Measurements from ENCODE around the gene RAD23A. TPM values are rescaled to one million over a fixed set of nuclear protein-coding genes. Genes with fewer than 3 reads are reported as not detected.

Gene RAD23A
- total and polyA plus RNA-seq, 9 of the 15 experiments (the other 6 are each of a cell fraction or from before 2014, with no cell fraction given) = 9.5 to 181 (median 101) TPM

DNA sequence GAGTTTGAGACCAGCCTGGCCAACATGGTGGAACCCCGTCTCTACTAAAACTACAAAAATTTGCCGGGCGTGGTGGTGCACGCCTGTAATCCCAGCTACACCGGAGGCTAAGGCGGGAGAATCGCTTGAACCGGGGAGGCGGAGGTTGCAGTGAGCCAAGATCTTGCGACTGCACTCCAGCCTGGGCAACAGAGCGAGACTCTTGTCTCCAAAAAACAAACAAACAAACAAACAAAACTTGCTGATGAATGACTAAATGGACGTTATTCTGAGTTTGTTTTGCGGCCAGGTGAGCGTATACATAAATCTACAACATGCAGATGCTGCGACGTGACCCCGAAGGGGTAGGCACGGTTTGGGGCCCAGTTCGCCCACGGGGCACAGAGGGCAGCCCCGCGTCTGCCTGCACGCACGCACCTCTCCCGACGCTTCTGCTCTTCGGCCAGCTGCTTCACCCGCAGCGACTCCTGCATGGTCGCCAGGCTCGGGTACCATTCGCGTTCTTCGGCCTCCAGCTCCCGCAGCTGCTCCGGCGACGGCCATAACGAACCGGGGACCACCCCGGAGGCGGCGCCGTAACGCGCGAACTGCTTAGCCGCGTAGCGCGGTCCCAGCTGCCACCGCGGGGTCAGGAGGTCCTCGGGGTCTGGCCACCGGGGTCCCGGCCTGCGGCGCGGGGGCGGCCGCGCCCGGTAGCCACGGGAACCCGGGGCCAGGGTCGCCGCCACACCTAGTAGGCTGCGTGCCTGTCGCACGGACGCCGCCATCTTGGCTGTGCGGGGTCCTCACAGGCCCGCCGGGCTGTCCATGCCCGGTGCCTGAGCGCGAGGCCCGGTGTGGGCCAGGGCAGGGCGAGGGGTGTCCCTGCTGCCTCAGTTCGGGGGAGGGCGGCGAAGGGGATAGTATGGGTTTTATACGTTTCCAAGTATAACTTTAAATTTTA lies 11.1 kb downstream of the RAD23A start, which contains the start of gene GADD45GIP1 (continued):
- TF ChIP-seq, protein P1, sequence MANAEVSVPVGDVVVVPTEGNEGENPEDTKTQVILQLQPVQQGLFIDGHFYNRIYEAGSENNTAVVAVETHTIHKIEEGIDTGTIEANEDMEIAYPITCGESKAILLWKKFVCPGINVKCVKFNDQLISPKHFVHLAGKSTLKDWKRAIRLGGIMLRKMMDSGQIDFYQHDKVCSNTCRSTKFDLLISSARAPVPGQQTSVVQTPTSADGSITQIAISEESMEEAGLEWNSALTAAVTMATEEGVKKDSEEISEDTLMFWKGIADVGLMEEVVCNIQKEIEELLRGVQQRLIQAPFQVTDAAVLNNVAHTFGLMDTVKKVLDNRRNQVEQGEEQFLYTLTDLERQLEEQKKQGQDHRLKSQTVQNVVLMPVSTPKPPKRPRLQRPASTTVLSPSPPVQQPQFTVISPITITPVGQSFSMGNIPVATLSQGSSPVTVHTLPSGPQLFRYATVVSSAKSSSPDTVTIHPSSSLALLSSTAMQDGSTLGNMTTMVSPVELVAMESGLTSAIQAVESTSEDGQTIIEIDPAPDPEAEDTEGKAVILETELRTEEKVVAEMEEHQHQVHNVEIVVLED (CRISPR knock-in tag; IDR thresholded peaks at IDR 0.05) = no peak
- peak; percentile 50 for TF ChIP-seq CREM (IDR thresholded peaks at IDR 0.05; ENCODE audit: low read depth)
- peak; percentile 68; the same call in 1 of the 2 replicates for TF ChIP-seq TGIF2 (CRISPR knock-in tag; IDR thresholded peaks at IDR 0.05)
- no peak for TF ChIP-seq HDAC6 (IDR thresholded peaks at IDR 0.05; ENCODE audit: low read depth, low read length)
- no peak for TF ChIP-seq FOSL1 (tag; conservative IDR thresholded peaks at IDR 0.05)
- TF ChIP-seq SIN3B (IDR thresholded peaks at IDR 0.05; ENCODE audit: low read depth) = peak; percentile 96
- no peak for TF ChIP-seq CHD4 (IDR thresholded peaks at IDR 0.05; ENCODE audit: insufficient read depth, insufficient replicate concordance, low read depth, low read length, poor library complexity, severe bottlenecking)
- no peak for TF ChIP-seq XRCC3 (IDR thresholded peaks at IDR 0.05)
- TF ChIP-seq SPI1 (IDR thresholded peaks at IDR 0.05; ENCODE audit: borderline replicate concordance, low read depth, low read length) = no peak
- TF ChIP-seq HMG20A (CRISPR knock-in tag; conservative IDR thresholded peaks at IDR 0.05) = no peak
- no peak for TF ChIP-seq BDP1 (IDR thresholded peaks at IDR 0.05; ENCODE audit: insufficient read depth, insufficient read length)
- TF ChIP-seq, protein P2, sequence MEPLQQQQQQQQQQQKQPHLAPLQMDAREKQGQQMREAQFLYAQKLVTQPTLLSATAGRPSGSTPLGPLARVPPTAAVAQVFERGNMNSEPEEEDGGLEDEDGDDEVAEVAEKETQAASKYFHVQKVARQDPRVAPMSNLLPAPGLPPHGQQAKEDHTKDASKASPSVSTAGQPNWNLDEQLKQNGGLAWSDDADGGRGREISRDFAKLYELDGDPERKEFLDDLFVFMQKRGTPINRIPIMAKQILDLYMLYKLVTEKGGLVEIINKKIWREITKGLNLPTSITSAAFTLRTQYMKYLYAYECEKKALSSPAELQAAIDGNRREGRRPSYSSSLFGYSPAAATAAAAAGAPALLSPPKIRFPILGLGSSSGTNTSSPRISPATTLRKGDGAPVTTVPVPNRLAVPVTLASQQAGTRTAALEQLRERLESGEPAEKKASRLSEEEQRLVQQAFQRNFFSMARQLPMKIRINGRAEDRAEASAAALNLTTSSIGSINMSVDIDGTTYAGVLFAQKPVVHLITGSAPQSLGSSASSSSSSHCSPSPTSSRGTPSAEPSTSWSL (CRISPR knock-in tag; IDR thresholded peaks at IDR 0.05; ENCODE audit: borderline replicate concordance) = no peak
- TF ChIP-seq ESRRA (IDR thresholded peaks at IDR 0.05; ENCODE audit: borderline replicate concordance, low read depth) = no peak
- TF ChIP-seq ZKSCAN8 (CRISPR knock-in tag; IDR thresholded peaks at IDR 0.05) = no peak
- TF ChIP-seq, protein P3, sequence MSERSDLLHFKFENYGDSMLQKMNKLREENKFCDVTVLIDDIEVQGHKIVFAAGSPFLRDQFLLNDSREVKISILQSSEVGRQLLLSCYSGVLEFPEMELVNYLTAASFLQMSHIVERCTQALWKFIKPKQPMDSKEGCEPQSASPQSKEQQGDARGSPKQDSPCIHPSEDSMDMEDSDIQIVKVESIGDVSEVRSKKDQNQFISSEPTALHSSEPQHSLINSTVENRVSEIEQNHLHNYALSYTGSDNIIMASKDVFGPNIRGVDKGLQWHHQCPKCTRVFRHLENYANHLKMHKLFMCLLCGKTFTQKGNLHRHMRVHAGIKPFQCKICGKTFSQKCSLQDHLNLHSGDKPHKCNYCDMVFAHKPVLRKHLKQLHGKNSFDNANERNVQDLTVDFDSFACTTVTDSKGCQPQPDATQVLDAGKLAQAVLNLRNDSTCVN (CRISPR knock-in tag; IDR thresholded peaks at IDR 0.05) = no peak
- TF ChIP-seq MEF2A (IDR thresholded peaks at IDR 0.05; ENCODE audit: control insufficient read depth, low read depth, low read length) = no peak
- no peak for TF ChIP-seq NFXL1 (CRISPR knock-in tag; IDR thresholded peaks at IDR 0.05)
- TF ChIP-seq FOXJ3 (CRISPR knock-in tag; IDR thresholded peaks at IDR 0.05) = no peak
- TF ChIP-seq ZNF507 (tag; conservative IDR thresholded peaks at IDR 0.05) = no peak
- TF ChIP-seq DMBX1 (CRISPR knock-in tag; IDR thresholded peaks at IDR 0.05; ENCODE audit: borderline replicate concordance) = no peak
- TF ChIP-seq, protein P4, sequence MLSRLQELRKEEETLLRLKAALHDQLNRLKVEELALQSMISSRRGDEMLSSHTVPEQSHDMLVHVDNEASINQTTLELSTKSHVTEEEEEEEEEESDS (CRISPR knock-in tag; IDR thresholded peaks at IDR 0.05) = no peak
- TF ChIP-seq, protein P5, sequence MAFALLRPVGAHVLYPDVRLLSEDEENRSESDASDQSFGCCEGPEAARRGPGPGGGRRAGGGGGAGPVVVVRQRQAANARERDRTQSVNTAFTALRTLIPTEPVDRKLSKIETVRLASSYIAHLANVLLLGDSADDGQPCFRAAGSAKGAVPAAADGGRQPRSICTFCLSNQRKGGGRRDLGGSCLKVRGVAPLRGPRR (CRISPR knock-in tag; IDR thresholded peaks at IDR 0.05) = no peak
- no peak for TF ChIP-seq ZNF174 (CRISPR knock-in tag; IDR thresholded peaks at IDR 0.05)
- no peak for TF ChIP-seq ZNF583 (CRISPR knock-in tag; IDR thresholded peaks at IDR 0.05)

Data from K562 (cell line).